GM10847 (cell line): Measurements from ENCODE around the gene WDR86.

Experiments
- POLR2A ChIP-seq: IDR thresholded peaks from 2 replicates; pipeline ENCODE4 v1.6.1; 2011; ENCODE audit not compliant: insufficient read length; ENCODE audit errors: extremely low read depth

Gene WDR86

DNA sequence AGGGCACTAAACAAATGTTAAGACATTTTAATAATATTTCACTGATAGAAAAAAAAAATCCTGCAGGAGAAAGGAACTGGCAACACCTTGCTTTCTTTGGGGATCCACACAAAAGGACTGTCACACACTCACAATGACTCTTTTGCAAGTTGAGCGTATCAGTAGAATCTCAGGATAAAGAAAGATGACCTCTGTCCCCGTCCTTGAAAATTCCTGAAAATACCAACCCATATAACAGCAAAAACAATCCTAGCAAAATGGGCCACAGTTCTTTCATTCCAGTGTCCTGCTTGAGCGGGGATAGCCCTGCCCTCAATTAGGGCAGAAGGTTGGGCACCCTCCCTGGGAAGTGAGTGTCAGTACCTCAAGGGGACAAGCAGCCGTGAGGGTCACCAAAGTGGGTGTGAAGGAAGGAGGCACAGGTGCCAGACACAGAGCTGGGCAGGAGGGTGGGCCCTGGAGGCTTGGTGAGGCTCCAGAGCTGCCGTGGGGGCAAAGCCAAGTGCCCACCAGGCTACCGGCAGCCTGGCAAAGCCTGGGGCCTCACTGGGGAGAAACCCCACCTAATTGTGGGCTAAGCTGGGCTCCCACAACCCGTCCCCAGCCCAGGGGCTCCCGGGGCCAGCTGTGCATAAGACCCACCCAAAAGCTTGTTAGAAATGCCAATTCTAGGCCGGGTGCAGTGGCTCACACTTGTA is 2.8 kb downstream of the WDR86 start:
- no peak for TF ChIP-seq POLR2A

DNA sequence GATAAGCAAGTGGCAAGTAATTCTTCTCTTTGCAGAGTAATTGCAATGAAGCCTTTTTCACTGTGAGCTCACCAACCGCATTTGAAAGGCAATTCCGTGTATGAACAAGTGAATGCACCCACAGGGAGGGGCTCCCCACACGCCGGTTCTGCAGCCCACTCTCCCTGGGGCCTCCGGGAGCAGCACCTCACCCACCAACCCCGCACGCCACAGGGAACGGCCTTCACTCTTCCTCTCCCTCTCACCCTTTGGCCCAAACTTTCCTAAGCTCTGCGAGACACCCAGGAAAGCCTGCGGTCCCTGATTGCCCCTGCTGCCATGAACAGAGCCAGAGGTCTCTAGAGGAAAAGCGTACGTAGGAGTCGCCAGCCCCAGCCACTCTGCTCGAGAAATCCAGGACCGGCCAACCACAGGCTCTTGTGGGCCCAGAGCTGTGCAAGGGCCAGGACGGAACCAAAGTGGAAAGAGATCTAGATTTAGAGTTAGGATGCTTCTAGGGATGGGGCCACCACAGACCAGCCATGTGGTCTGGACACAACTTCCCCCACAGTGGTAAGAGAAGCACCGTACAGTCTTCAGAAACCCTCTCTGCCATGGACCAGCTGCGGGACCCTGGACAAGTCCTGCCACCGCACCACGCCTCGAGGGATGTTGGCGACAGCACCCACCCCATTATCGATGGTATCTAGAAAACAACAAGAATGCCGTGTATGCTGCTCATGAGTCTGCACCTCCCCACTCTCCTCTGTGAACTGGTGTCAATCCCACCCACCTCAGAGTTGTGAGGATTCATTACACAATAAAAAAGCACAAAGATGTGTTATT is 3.6 kb downstream of the WDR86 start:
- no peak for TF ChIP-seq POLR2A

DNA sequence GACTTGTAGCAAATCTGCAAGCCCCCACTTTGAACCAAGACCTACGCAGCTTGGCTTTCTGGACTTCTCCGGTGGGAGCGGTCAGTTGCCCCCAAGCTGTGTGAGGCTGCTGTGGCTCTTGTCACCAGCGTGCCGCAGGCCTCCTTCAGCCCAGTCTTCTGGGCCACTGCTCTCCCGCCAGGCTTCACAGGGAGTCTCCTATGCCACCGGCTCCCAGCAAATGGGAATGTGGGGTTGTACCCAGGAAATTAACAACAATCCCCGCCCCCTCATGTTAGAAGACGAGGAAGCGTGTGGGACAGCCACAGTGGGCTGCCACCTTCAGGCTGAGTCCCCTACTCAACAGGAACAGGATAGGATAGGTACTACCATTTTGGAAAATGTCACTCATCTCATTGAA is 4.2 kb downstream of the WDR86 start:
- no peak for TF ChIP-seq POLR2A

DNA sequence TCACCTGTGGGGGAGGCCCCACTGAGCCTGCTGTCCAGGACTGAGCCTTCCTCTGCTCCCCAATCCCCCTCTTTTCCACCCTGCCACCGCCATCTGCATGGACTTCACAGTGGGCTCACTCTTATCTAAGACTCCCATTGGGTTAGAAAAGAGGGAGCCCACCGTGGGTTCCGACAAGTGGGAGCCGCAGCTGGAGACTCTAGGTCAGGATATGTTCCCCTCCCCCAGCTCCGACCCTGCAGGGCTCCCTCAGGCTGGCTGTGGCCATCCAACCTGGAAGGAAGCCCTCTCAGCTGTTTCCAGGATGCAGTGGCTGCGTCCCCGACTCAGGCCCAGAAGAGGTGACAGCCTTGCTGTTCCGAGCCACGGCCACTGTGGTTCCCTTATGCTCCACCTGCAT is 4.8 kb downstream of the WDR86 start:
- no peak for TF ChIP-seq POLR2A

DNA sequence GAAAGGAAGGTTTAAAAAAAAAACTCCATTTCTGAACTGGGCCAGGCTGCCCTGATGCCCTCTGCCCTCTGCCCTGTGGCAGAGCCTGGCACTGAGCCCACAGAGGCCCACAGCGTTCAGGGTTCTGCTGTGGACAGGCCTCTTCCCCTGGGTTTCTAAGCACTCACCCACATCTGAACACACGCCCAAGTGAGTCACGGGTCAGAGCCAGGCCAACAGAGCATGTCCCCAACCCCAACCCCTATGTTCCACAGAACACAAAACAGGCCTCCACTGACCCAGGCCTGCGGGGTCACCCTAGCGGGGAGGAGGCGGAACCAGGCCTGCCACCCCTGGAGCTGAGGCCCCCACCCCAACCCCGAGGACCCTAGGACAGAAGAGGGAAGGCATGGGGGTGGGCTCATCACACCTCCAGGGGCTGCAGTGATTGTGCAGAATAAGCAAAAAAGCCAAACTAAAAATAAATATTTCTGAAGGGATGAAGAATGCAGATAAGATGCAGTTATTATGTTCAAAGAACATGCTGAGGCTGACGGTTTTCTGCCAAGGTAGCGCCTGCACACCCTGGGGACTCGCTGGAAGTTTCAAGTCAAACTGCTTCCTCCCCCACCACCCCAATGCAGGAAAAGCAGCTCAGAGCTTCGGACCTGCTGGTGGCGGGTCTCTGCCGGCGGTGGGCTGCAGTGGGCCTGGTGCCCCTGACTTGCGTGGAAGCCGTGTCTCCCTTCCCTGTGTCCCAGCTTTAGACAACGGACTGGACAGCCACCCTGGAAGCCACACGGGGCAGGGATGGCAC is 5.4 kb downstream of the WDR86 start:
- TF ChIP-seq POLR2A, result no peak

DNA sequence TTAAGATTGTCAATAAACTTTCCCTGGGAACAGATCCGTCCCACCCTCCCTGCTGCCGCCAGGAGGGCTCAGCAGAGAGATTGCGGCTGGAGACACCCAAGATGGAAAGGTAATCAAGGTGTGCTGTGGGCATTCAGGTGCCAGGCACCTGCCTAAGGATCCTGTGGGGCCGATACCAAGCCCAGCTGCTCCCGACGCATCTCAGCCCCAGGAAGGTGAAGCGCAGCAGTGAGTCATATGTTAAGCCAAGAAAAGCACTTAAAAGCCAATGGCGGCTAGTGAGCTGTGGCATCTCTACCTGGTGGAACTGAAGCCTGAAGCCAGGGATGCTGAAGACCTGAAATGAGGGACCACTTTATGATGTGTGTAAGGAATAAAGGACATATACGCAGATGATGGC is 6.1 kb downstream of the WDR86 start:
- TF ChIP-seq POLR2A, result no peak

DNA sequence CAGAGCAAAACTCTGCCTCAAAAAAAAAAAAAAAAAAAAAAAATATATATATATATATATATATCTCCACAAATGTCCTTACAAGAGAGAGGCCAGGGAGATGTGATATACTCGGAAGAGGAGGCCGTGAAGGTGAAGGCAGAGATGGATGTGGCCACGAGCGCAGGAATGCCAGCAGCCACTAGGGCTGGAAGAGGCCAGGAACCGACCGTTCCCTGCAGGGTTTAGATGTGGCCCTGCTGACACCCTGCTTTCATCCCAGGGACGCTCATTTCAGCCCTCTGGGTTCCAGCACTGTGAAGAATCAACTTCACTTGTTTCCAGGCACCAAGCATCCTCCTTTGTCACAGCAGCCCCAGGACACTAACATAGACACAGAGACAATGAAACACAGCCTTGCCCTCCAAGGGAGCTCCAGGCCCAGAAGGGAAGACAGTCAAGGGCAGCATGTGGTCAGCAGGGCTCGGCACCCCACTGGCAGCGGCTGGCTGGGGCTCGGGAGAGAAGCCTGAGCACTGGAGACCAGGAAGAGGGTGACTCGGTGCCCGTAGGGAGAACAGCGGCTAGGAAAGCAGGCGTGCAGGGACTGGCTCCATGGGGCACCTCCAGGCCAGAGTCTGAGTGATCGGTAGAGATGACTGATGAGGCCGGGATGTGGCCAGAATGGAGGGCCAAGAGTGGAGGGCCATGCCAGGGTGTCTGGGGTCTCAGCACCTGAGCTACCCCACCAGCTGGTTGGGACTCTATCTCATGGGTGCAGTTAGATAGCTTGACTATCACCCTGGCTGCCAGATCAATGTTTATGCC is 7.6 kb downstream of the WDR86 start:
- TF ChIP-seq POLR2A, result no peak

DNA sequence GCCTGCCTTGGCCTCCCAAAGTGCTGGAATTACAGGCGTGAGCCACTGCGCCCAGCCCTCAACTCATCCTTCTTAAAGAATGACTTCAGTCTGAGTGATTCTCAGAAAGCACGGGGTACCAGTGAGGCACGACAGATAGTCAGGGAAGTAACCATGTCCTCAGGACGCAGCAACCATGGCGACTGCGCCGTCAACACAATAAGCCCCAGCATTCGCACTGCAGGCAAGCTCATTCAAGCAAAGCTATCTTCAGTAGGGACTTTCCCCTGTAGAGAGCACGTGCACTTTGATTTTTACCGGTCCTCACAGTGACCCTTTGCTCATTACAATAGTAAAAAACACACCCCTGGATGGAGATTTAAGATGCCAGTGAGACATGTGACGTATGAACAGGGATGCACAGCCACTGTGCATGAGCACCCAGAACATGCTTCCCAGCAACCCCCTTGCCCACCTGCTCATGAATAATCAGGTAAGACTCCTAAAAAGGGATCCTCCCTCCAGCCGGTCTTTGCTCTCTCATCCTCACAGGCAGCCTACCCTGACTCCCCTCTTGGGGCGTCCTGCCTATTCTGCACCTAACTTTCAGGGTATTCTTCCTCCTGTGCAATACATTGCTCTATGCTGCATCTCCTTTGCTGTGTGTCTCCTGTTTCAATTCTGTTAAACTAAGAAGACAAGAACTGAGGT is 9.1 kb downstream of the WDR86 start:
- no peak for TF ChIP-seq POLR2A

DNA sequence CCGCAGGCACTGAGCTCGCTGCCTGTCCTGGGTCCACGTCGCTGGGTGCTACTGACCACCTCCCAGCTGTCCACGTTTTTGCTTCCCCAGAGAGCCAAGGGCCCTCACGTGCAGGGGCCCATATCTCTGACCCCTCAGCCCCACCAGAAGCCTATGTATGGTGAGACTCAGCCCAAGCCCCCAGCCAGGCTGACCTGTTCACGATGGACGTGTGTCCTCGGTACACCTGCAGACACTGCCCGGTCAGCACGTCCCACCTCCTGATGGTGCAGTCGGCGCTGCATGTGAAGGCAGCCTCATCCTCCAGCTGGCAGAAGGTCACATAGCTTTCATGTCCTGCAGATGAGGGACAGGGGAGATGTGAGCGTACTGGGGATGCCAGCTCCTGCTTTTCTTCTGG is 9.9 kb downstream of the WDR86 start:
- no peak for TF ChIP-seq POLR2A

DNA sequence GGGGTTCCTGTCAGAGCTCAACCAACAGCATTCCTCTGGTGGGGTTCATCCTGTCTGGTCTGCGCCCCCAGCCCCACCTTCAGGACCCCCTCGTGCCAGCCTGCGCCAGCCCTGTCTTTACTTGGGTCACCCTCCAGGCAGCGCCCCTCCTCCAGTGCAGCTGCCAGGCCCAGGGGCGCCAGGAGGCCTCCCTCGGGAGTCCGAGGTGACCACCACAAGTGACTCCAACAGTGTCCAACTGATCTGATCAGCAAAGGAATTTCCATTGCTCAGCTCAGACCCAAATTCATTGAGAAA is 10.6 kb downstream of the WDR86 start:
- TF ChIP-seq POLR2A, result no peak

DNA sequence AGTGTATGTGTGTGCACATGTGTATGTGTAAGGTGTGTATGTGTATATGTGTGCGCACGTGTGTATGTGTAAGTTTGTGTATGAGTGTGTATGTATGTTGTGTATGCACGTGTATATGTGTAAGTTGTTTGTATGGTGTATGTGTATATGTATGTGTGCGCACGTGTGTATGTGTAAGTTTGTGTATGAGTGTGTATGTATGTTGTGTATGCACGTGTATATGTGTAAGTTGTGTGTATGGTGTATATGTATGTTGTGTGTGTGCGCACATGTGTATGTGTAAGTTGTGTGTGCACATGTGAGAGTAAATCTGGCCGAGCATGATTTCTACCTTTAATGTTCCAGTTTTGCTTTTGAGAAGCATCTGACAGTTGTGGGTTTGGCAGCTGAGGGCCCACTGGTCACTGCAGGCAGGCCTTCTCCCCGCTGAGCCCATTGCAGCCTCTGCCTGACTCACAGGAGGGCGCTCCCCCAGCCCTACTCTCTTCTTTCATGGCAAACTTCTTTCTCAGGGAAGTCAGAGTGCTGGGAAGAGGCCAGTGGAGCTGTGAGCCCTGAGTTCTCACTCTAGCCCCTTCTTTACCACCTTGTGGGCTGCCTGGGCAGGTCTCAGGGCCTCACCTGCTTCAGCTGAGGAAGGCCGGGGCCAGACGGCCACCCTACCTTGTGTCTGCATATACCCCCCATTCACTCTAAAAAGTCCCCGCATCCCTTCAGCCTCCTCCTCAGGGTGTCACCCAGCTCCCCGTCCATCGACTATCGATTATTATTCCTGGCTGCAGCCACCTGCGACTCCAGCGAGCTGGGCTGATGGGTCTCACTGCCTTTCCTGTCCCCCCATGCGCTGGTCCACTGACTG is 11.2 kb downstream of the WDR86 start:
- no peak for TF ChIP-seq POLR2A

DNA sequence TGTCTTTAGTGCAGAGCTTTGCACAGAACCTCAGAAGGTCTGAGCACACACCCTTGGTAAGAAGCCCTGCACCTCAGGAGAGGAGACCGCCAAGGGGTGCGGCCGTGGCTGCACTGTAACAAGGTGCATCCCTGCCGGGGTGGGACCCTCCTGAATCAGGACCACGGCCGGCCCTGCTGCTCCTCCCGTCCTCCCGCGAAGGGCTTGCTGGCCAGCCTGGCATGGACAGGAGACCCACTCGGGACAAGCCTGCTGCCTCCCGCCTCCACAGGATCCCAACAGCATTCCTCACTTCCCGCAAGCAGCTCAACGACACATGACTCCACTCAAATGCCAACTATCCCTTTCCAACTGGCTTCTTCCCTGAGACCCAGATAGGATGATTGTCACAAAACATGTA is 12.8 kb downstream of the WDR86 start:
- no peak for TF ChIP-seq POLR2A

DNA sequence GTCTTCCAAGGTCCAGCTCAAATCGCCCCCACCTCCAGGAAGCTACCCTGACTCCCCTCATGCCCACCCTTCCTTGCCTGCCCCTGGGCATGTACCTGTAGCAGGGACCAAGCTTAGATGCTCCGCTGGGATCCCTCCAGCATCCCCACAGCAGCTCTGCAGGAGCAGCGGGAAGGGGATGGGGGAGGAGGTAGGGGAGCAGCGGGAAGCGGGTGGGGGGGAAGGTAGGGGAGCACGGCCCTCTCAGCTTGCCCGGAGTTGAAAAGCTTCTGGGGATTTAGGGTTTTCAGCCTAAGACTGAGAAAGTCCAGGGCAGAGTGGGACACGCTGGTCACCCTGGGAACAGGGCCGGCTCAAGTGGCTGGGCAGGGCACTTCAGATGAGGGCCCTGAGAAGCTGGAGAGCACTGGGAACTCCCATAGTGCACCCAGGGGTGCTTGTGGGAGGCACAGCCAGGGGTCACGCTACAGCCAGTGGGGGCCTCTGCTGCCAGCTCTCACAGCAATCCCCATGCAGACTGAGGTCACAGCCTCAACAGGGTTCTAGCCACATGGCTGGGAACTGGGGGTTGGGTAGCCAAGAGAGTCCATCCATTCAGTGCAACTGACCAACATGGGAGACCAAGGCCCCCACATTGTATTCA is 13.4 kb downstream of the WDR86 start:
- TF ChIP-seq POLR2A, result no peak
